Esophagus (tissue), 2 donors: ENCODE data around the gene ACTR8. TPM values are rescaled to one million over a fixed set of nuclear protein-coding genes. Genes with fewer than 3 reads are reported as not detected.

Experiments used
- H3K27ac ChIP-seq, 2 donors: one replicate each; pipeline ENCODE4 v1.5.1; 2013; ENCODE audit warnings: low read depth in 2 of 2, mild to moderate bottlenecking in 2 of 2, inconsistent platforms in 1 of 2, low read length in 1 of 2, moderate library complexity in 1 of 2
- H3K27me3 ChIP-seq, 2 donors: one replicate each; pipeline ENCODE4 v1.6.1; 2013; ENCODE audit warnings: low read length in 2 of 2, control low read depth in 1 of 2, mild to moderate bottlenecking in 1 of 2; ENCODE audit not compliant: insufficient read depth in 2 of 2, control insufficient read depth in 1 of 2
- H3K36me3 ChIP-seq, 2 donors: one replicate each; pipeline ENCODE4 v1.6.1; 2013; ENCODE audit warnings: low read length in 1 of 2; ENCODE audit not compliant: control insufficient read depth in 2 of 2, insufficient read depth in 2 of 2
- H3K4me1 ChIP-seq, 2 donors: one replicate each; pipeline ENCODE4 v1.6.1; 2013; ENCODE audit warnings: low read length in 1 of 2; ENCODE audit not compliant: control insufficient read depth in 2 of 2, insufficient read depth in 2 of 2
- H3K4me3 ChIP-seq, 2 donors: one replicate each; pipeline ENCODE4 v1.5.1; 2013; ENCODE audit warnings: low read length in 2 of 2, mild to moderate bottlenecking in 2 of 2, low read depth in 1 of 2, moderate library complexity in 1 of 2
- H3K9me3 ChIP-seq, 2 donors: one replicate each; pipeline ENCODE4 v1.6.1; 2013; ENCODE audit warnings: mild to moderate bottlenecking in 2 of 2, low read depth in 1 of 2, low read length in 1 of 2, moderate library complexity in 1 of 2; ENCODE audit not compliant: control insufficient read depth in 2 of 2, insufficient read depth in 1 of 2
- WGBS, 2 donors: extraction: QIAGEN DNeasy Blood & Tissue Kit; methylation state at CpG; one replicate each; pipeline ENCODE4 v1.1.7; 2013; 5-methylcytosine and 5-hydroxymethylcytosine counted together
- polyA plus RNA-seq, 2 donors: library from polyadenylated mRNA; stranded (reverse); fragments of 200-250 nt; gene quantifications; one replicate each; pipeline ENCODE4 v1.2.3, GENCODE V29; 2013
- donor health status: healthy with polysubstance abuse.
- donor health status: Bipolar disorder and iron deficiency.

ACTR8 gene
- polyA plus RNA-seq, 2 donors, result 7.1 to 9.2 TPM

DNA sequence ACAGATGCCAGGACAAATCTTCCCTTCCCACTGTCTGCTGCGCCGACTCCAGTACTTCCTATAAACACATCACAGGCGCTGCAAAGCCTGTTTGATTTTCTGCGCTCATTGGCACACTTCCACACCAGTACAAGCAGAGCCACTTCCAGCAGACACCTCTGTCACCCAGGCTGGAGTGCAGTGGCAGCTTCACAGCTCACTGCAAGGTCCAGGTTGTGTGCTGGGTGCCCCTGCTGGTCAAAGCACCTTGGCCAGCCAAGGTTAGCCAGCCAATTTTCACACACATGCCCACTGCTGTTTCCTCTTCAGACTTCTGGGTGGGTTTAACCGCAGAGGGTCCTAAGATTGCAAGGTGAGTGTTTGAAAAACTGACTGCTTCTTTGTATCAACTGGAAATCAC, 40.7 kb downstream of the ACTR8 start:
- 79 to 89% methylated on average over 5 of the region's 5 CpGs for WGBS, 2 donors
- H3K4me3 ChIP-seq, result no peak overlapping the region
- no peaks in the 10 kb centered on the region for H3K27me3 ChIP-seq
- H3K9me3 ChIP-seq, result no peaks in the 10 kb centered on the region
- no peak overlapping the region for H3K27ac ChIP-seq
- peaks cover 0 to 2% of the 10 kb centered on the region in 2 donors for H3K36me3 ChIP-seq
- H3K4me1 ChIP-seq, result peaks cover 0 to 4% of the 10 kb centered on the region in 2 donors

DNA sequence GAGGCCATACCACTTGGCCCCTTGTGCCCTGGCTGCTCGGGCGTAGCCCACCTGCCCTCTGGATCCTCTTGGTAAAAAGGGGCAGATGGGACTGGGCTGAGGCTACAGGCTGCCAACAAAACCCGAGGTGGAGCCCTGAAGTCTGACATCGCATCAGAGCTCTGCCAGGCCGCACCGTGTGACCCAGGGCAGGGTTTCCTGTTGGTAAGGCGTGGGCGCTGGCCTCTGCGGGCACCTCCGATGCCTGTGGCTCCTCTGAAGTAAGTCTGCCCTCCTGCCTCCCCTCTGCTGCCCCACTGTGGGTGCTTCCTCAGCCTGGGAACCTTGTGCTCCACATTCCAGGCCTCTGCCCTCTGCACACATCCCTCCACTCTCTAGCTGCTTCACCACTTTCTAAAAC, 44.6 kb downstream of the ACTR8 start:
- Histone ChIP-seq H3K36me3 (peaks cover 0 to 3% of the 10 kb centered on the region in 2 donors), H3K4me3 (no peak overlapping the region), H3K4me1 (no peaks in the 10 kb centered on the region), H3K9me3 (no peaks in the 10 kb centered on the region), H3K27ac (no peak overlapping the region), H3K27me3 (no peaks in the 10 kb centered on the region)
- WGBS, 2 donors, result 78 to 87% methylated on average over 10 of the region's 10 CpGs

DNA sequence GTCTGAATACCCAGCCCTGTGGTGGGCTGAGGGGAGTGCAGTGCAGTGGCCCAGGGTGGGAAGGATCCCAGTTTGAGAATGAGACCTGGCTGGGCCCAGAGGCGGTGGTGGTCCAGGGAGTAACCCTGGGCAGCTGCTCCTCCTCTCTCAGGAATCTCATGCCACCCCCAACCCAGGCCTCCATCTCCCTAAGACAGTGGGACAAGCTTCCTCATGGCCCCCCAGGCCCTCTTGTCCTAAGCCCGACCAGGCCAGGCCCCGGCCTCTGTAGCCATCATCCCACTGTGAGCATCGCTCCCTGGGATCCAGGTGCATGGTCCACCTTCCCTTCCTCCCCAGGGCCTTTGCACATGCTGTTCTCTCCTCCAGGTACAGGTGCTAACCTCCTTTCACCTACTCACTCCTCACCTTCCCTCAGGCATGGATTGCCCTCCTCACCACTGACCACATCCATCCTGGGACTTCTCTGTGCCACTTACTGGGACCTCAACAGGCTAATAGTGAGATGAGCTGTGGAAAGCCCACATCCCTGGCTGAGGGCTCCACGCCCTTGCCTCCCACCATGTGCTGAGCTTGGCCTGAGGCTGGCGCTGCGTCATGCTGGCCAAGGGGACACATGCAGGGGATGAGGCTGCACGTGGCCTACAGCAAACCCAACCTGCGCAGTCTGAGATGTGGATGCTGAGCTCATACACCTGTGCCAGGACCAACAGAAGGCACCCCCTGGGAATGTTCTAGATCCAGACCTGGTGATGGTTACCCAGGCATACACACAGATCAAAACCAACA, 45.7 kb downstream of the ACTR8 start:
- WGBS, 2 donors, result 95 to 98% methylated on average over 9 of the region's 9 CpGs
- Histone ChIP-seq H3K27ac (no peak overlapping the region), H3K27me3 (no peaks in the 10 kb centered on the region), H3K36me3 (peaks cover 0 to 3% of the 10 kb centered on the region in 2 donors), H3K4me1 (no peaks in the 10 kb centered on the region), H3K4me3 (no peak overlapping the region), H3K9me3 (no peaks in the 10 kb centered on the region)

DNA sequence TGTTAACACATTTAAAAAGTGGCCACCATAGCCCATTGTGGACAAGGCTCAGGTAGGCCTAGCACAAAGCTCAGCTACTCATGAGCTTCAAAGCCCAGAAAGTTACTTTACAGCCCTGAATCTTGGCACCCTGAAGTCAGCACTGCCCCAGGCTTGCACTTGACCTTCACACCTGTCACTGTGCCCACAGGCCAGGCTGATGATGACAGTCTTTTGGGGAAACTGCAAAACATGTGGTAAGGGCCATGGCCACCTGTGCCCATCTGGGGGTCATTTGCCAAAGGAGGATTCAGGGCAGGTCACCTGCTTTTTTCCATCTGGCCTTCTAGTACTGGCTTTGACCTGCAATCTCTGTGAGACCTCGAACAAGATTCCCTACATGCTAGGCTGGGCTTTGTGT, 46.7 kb downstream of the ACTR8 start:
- 64 to 84% methylated on average over 1 of the region's 1 CpG for WGBS, 2 donors
- Histone ChIP-seq H3K9me3 (no peaks in the 10 kb centered on the region), H3K4me3 (no peak overlapping the region), H3K27ac (no peak overlapping the region), H3K36me3 (peaks cover 0 to 3% of the 10 kb centered on the region in 2 donors), H3K4me1 (no peaks in the 10 kb centered on the region), H3K27me3 (no peaks in the 10 kb centered on the region)

DNA sequence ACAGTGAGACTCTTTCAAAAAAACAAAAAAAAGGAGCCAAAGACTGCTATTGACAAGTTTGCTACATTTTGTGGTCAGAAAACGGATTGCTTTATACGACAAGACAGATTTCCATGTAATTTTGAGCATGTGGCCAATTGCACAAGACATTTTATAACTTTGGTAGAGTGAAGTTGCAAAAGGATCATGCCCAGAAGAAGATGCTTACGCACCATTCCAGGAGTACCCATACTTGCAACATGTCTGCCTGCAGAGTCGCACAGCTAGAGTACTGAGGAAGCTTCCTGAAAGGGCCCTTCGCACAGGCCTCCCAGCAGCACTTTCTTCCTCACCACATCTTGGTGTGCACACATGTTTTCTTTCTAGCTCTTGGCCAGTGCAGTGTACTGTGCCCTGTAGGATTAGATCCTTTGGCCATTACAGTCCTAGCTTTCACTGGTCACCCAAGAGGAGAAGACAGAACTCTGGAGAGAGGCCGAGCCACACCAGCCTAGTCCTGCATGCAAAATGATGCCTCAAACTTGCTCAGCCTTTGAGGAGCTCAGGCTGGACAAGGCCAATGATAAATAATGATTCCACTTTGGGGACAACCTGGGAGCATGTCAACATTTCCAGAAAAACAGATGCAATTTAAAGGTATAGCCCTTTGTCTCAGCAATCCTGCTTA, 47.4 kb downstream of the ACTR8 start:
- no peak overlapping the region for H3K4me3 ChIP-seq
- no peaks in the 10 kb centered on the region for H3K4me1 ChIP-seq
- no peaks in the 10 kb centered on the region for H3K27me3 ChIP-seq
- 93 to 95% methylated on average over 6 of the region's 6 CpGs for WGBS, 2 donors
- H3K27ac ChIP-seq, result no peak overlapping the region
- no peaks in the 10 kb centered on the region for H3K9me3 ChIP-seq
- H3K36me3 ChIP-seq, result peaks cover 0 to 3% of the 10 kb centered on the region in 2 donors

DNA sequence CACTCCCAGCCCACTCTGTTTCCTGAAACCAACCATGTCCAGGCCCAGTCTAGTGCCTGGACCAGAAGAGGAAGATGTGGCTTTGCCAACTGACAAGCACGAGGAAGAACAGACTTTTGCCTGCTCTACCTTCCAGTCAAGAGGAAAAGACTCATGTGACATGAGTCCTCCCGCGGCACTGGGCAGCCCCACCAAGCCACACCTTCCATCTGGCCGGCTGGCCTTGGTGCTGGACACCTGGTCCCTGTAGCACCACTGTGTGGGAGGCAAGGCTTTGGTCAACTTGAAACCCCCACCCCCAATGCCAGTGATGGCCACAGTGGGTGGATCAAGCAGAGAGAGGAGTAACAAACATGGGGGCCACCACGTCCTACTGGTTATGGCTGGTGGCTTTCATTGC, 48.3 kb downstream of the ACTR8 start:
- 88 to 94% methylated on average over 5 of the region's 5 CpGs for WGBS, 2 donors

DNA sequence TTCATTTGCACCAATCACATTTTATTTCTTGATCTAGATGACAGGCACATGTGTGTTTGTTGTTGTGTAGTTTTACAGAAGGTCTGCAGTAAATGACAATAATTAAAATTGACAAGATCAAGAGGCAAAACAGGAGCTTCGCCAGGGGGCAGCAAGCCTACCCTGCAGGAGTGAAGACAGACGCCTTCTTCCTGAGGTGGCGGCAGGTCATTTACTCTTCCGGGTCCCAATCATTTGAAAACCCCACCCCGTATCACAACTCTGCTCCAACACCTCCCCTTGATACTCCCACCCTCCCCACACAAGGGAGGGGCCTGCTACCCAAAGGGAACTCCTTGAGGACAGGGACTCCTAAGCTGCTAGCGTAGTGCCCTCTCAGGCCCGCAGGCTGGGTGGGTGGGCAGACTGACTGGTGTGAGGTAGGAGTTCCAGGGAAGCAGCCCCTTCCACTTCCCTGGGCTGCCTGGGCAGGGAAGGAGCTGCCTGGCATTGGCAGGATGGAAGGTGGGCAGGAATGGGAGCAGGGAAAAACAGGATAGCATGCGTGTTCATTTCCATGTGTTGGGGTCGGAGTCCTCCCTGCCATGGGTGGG, 48.8 kb downstream of the ACTR8 start:
- H3K4me1 ChIP-seq, result no peaks in the 10 kb centered on the region
- no peaks in the 10 kb centered on the region for H3K9me3 ChIP-seq
- no peak overlapping the region for H3K27ac ChIP-seq
- WGBS, 2 donors, result 92 to 94% methylated on average over 9 of the region's 9 CpGs
- no peaks in the 10 kb centered on the region for H3K27me3 ChIP-seq
- H3K4me3 ChIP-seq, result no peak overlapping the region
- peaks cover 0 to 3% of the 10 kb centered on the region in 2 donors for H3K36me3 ChIP-seq

More for the DNA sequence above, 48.3 kb downstream of the ACTR8 start:
- no peaks in the 10 kb centered on the region for H3K9me3 ChIP-seq
- H3K4me3 ChIP-seq, result no peak overlapping the region
- no peaks in the 10 kb centered on the region for H3K27me3 ChIP-seq
- H3K4me1 ChIP-seq, result no peaks in the 10 kb centered on the region
- no peak overlapping the region for H3K27ac ChIP-seq
- H3K36me3 ChIP-seq, result peaks cover 0 to 3% of the 10 kb centered on the region in 2 donors

DNA sequence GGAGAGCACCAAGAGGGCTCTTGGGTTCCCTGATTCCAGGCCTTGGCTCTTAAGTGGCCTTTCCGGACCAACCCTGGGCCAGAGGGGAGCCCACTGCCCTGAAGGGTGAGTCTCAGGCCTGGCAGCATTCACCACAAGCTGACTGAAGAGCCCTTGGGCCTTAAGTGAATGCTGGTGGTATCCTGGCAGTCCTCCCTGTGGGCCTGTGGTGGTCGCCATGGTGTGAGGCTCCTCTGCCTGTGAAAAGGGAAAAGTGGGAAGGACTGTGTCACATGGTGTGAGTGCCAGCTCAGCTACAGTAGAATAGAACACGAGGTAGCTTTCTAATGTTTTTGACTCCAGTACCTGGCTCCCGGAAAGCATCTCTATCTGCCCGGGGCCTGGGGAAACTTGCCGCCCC, 51.0 kb downstream of the ACTR8 start:
- Histone ChIP-seq H3K4me1 (no peaks in the 10 kb centered on the region), H3K36me3 (no peaks in the 10 kb centered on the region), H3K27ac (no peak overlapping the region), H3K9me3 (no peaks in the 10 kb centered on the region), H3K27me3 (no peaks in the 10 kb centered on the region), H3K4me3 (no peak overlapping the region)
- WGBS, 2 donors, result 89 to 92% methylated on average over 6 of the region's 6 CpGs

DNA sequence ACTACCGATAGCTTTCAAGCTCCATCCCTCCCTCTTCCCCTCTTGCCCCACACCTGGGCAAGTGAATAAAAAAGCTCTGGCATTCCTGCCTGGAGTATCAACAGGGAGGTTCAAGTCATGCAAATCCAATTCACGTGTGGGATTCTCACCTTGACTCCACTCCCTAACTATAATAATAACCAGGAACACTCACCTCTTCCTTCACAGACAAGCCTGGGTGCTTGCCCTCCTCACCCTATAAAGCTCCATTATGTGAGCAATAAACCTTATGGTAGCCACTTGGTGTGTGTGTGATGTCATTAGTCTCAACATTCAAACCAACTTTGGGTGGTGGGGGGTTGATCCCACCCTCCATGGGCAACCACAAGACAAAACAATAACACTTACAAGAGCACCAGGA, 52.3 kb downstream of the ACTR8 start:
- H3K27ac ChIP-seq, result no peak overlapping the region
- H3K36me3 ChIP-seq, result no peaks in the 10 kb centered on the region
- H3K27me3 ChIP-seq, result no peaks in the 10 kb centered on the region
- no peaks in the 10 kb centered on the region for H3K4me1 ChIP-seq
- no peak overlapping the region for H3K4me3 ChIP-seq
- 81 to 86% methylated on average over 2 of the region's 2 CpGs for WGBS, 2 donors
- H3K9me3 ChIP-seq, result no peaks in the 10 kb centered on the region
